ENCODE results near the gene PIP5KL1.

PIP5KL1 gene

GRCh38 chr9:127912296-127912695 is 18.3 kb downstream of the PIP5KL1 start:
- DNase-seq, result no peak

- DNase-seq, result no peak
Measured at GRCh38 chr9:127910613-127911205, 19.9 kb downstream of the PIP5KL1 start.

GRCh38 chr9:127909839-127910273 is 20.7 kb downstream of the PIP5KL1 start:
- DNase-seq, result no peak

GRCh38 chr9:127908660-127908926 is 22.0 kb downstream of the PIP5KL1 start:
- no peak for DNase-seq

GRCh38 chr9:127907867-127908659 is 22.5 kb downstream of the PIP5KL1 start:
- no peak for DNase-seq

- no peak for DNase-seq
Measured at GRCh38 chr9:127905788-127906191, 24.8 kb downstream of the PIP5KL1 start.

GRCh38 chr9:127905004-127905728 is 25.4 kb downstream of the PIP5KL1 start:
- DNase-seq, result no peak

- DNase-seq, result no peak
Measured at GRCh38 chr9:127904561-127905003, 26.0 kb downstream of the PIP5KL1 start.

- DNase-seq, result no peak
Measured at GRCh38 chr9:127903557-127904475, 26.8 kb downstream of the PIP5KL1 start.

GRCh38 chr9:127899128-127899943 is 31.2 kb downstream of the PIP5KL1 start, which contains the start of gene ST6GALNAC6:
ST6GALNAC6 (minus strand) TSS chr9:127899603; CDS start chr9:127897981, 1,622 bp downstream.
- DNase-seq, result peak; percentile 89

GRCh38 chr9:127898433-127899127 is 32.0 kb downstream of the PIP5KL1 start:
- DNase-seq, result no peak

- DNase-seq, result no peak
Measured at GRCh38 chr9:127897193-127897692, 33.3 kb downstream of the PIP5KL1 start.

GRCh38 chr9:127896395-127897192 is 34.0 kb downstream of the PIP5KL1 start:
- no peak for DNase-seq

GRCh38 chr9:127895811-127896210 is 34.8 kb downstream of the PIP5KL1 start:
- no peak for DNase-seq

GRCh38 chr9:127893392-127893791 is 37.2 kb downstream of the PIP5KL1 start:
- no peak for DNase-seq

GRCh38 chr9:127892831-127893230 is 37.7 kb downstream of the PIP5KL1 start:
- no peak for DNase-seq

GRCh38 chr9:127890053-127890452 is 40.5 kb downstream of the PIP5KL1 start:
- no peak for DNase-seq

- DNase-seq, result no peak
Measured at GRCh38 chr9:127887792-127888191, 42.8 kb downstream of the PIP5KL1 start.

- DNase-seq, result peak; percentile 47
Measured at GRCh38 chr9:127886401-127886972, 44.1 kb downstream of the PIP5KL1 start.

All from 8988T (cell line).